Right lobe of liver (tissue), 6 donors: ENCODE measurements around the gene ZMAT3. TPM values are rescaled to one million over a fixed set of nuclear protein-coding genes. Genes with fewer than 3 reads are reported as not detected.
"Not testable (repeated sequence)": the region's sequence is repeated elsewhere in the genome, so short reads cannot be mapped to it uniquely, and the experiment has no call there.

Experiments used
- ATAC-seq, 4 donors: fragments of 200-7000 bp; cut with Tn5 transposase; one replicate each; pipeline ENCODE4 v1.9.1; 2020; ENCODE audit warnings: mild to moderate bottlenecking in 4 of 4, moderate library complexity in 4 of 4
- DNase-seq, 3 donors: peaks; one replicate each; pipeline ENCODE4 v3.0.0-alpha.2; 2020
- H3K27ac ChIP-seq, 3 donors: fragments of 200-600 bp; one replicate each; pipeline ENCODE4 v1.8.0; 2022
- H3K27me3 ChIP-seq, 2 donors: fragments of 200-600 bp; one replicate each; pipeline ENCODE4 v1.8.0; 2022
- H3K36me3 ChIP-seq, 4 donors: fragments of 200-600 bp; sonication (generic) in 1 of 4; one replicate each; pipeline versions ENCODE4 v1.5.1 to v1.8.0; 2017 to 2022; ENCODE audit warnings: control low read depth in 1 of 4
- H3K4me1 ChIP-seq, 4 donors: fragments of 200-600 bp; sonication (generic) in 1 of 4; one replicate each; pipeline versions ENCODE4 v1.5.1 to v1.8.0; 2017 to 2022; ENCODE audit warnings: control low read depth in 1 of 4
- H3K4me3 ChIP-seq, 3 donors: fragments of 200-600 bp; one replicate each; pipeline ENCODE4 v1.8.0; 2022
- H3K9me3 ChIP-seq, 4 donors: fragments of 200-600 bp; sonication (generic) in 1 of 4; one replicate each; pipeline versions ENCODE4 v1.5.1 to v1.8.0; 2017 to 2022; ENCODE audit warnings: control low read depth in 1 of 4
- POLR2A ChIP-seq: fragments of 450-650 bp; IDR thresholded peaks from one replicate; pipeline ENCODE4 v1.6.1; 2017; ENCODE audit warnings: antibody characterized with exemption, mild to moderate bottlenecking
- WGBS: methylation state at CpG from one replicate; pipeline ENCODE4 v1.1.6; 2018; ENCODE audit warnings: low coverage, low lambda C conversion rate; ENCODE audit not compliant: insufficient coverage; ENCODE audit errors: missing lambda C conversion rate; 5-methylcytosine and 5-hydroxymethylcytosine counted together
- intact Hi-C, 2 donors: fragments of 100-400 bp; cut with DNase I; formaldehyde crosslinking; loops; one replicate each; pipeline versions ENCODE4 v1.11.2 to v1.14.1; 2022
- long read RNA-seq: library from polyadenylated mRNA; unstranded; transcript quantifications from one replicate; pipeline ENCODE4 v2.0.0, GENCODE V29; 2019
- total RNA-seq, 6 experiments: library from RNA; depleted of rRNA in 2 of 6; stranded (reverse); fragments of >200 nt in 2 of 6; fragmentation: NEBNext Ultra II Directional in 3 of 6; extraction: Animal tissue kit (Norgen Biotek cat#: 25700) in 3 of 6; gene quantifications; one replicate each; pipeline versions ENCODE4 v1.1.0 to v1.2.4, GENCODE V29; 2016 to 2023
- TF ChIP-seq, protein P1 (sequence below), 4 donors: fragments of 200-600 bp in 3 of 4; fragments of 450-650 bp in 1 of 4; IDR thresholded peaks; one replicate each; pipeline versions ENCODE4 v1.5.1 to v1.8.0; 2016 to 2022; ENCODE audit warnings: antibody characterized with exemption in 4 of 4, mild to moderate bottlenecking in 2 of 4
- donor health status: DM: no; HTN: yes; CAD: no.
- donor health status: DM: no; HTN: no; CAD: no.
- donor health status: DM: no; HTN: no; CAD: no.
- donor health status: DM: no; HTN: yes; CAD: no.
- donor health status: DM: no; HTN: yes; CAD: no.

The ZMAT3 gene, protein sequence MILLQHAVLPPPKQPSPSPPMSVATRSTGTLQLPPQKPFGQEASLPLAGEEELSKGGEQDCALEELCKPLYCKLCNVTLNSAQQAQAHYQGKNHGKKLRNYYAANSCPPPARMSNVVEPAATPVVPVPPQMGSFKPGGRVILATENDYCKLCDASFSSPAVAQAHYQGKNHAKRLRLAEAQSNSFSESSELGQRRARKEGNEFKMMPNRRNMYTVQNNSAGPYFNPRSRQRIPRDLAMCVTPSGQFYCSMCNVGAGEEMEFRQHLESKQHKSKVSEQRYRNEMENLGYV
- total RNA-seq: 10 to 100 TPM in 3 of 6 experiments, 1 to 10 TPM in 3; 5.5 to 19.6 (median 10.8) TPM
- long read RNA-seq, partial matches to known transcripts: 0 of 1 reads
- long read RNA-seq, other reads (novel, unspliced or antisense): 1 of 1 reads

DNA sequence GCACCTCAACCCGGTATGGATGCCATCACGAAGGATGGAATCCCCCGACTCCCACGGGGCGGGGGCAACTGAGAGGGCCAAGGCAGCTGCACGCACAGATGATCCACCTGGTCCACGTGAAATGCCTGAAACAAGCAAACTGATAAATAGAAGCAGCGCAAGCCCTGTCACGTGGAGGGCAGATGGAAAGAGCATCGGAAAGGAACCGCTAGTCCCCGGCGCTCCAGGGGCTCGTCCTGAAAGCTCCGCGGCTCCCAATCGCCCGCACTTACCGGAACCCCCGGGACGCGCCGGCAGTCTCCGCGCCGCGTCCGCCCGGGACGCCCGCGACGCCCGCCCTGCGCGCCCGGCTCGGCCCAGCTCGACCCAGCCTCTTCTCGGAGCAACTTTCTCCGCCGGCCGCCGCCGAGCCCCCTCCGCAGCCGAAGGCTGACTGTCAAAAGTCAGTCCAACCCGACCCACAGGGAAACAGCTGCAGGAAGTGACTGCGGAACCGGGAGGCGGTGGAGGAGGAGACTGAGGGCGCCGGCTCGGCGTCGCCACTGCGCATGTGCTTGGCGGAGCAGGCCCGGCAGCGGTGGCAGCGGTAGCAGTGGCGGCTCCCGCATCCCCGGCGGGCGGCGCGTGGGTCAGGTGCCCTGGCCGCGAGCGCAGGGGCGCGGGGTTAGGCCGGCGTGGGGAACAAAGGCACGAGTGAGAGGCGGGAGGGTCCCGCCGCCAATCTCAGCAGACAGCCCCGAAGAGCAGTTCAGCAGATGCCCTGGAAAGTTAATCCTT lies at the start of gene ZMAT3:
TSS of gene ZMAT3 (minus strand) at position 487 of the 777 bp plus-strand sequence. CDS start 4,057 bp downstream, outside the sequence.
- TF ChIP-seq, protein P1, sequence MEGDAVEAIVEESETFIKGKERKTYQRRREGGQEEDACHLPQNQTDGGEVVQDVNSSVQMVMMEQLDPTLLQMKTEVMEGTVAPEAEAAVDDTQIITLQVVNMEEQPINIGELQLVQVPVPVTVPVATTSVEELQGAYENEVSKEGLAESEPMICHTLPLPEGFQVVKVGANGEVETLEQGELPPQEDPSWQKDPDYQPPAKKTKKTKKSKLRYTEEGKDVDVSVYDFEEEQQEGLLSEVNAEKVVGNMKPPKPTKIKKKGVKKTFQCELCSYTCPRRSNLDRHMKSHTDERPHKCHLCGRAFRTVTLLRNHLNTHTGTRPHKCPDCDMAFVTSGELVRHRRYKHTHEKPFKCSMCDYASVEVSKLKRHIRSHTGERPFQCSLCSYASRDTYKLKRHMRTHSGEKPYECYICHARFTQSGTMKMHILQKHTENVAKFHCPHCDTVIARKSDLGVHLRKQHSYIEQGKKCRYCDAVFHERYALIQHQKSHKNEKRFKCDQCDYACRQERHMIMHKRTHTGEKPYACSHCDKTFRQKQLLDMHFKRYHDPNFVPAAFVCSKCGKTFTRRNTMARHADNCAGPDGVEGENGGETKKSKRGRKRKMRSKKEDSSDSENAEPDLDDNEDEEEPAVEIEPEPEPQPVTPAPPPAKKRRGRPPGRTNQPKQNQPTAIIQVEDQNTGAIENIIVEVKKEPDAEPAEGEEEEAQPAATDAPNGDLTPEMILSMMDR (IDR thresholded peaks at IDR 0.05): no peak
- TF ChIP-seq POLR2A: peak; percentile 84
- intact Hi-C loops: no loop called here
- peak within 1 kb of the TSS; percentile 84 to 93 (median 84) for H3K4me3 ChIP-seq
- H3K36me3 ChIP-seq: peaks cover 0 to 10% (median under 1%) of the 10 kb centered on the region in 4 donors
- under 1% methylated on average over 23 of the region's 80 CpGs for WGBS
- H3K4me1 ChIP-seq: peaks cover 0 to 6% (median 0%) of the 10 kb centered on the region in 4 donors
- DNase-seq (peak; percentile 91 to 93 (median 91)), ATAC-seq (peak; percentile 98 to 99 (median 99))
- no peaks in the 10 kb centered on the region for H3K27me3 ChIP-seq
- H3K27ac ChIP-seq: peak within 1 kb of the TSS; percentile 82 to 88 (median 83)
- no peaks in the 10 kb centered on the region for H3K9me3 ChIP-seq

DNA sequence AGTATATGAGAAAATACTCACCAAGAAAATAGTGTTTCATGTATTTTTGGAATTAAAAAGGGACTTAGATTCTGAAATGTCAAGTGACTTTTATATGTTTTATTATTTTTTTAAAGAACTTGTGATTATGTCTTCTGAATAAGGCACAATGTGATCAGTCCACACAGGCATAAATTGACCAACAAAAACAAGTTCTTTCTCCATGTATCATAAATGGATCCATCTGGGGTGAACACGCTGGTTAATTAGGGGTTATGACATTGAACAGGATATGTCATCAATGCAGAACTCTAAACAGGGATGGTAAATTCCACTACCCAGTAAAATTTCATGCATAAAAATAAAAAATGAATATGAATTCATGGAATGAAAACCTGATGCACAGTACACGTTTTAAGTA lies 45.2 kb upstream of the ZMAT3 start:
- intact Hi-C loops: no loop called here
- no peaks in the 10 kb centered on the region for H3K36me3 ChIP-seq
- no peak overlapping the region for H3K4me3 ChIP-seq
- H3K27ac ChIP-seq: no peak overlapping the region
- no peaks in the 10 kb centered on the region for H3K27me3 ChIP-seq
- TF ChIP-seq, protein P1 (IDR thresholded peaks at IDR 0.05): no peak
- no peak for TF ChIP-seq POLR2A
- 46% methylated on average over 2 of the region's 2 CpGs for WGBS
- H3K4me1 ChIP-seq: no peaks in the 10 kb centered on the region
- H3K9me3 ChIP-seq: no peaks in the 10 kb centered on the region
- DNase-seq (no peak), ATAC-seq (no peak)

DNA sequence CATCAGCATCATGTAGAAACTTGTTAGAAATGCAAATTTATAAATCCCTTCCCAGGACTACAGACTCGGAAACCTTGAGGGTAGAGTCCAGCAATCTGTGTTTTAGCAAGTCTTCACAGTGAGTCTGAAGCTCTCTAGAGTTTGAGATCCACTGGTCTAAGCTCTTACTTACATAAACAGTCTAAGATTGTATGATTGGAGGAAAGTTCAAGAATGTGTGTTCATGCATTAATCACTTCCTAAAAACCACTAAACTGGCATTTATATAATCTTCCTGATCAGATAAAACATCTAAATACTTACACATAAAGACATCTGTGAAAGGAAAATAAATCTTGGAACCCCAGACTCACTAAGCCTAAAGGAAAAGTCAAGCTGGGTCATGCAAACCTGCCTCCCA lies 43.8 kb upstream of the ZMAT3 start:
- H3K27ac ChIP-seq, DNase-seq, H3K27me3 ChIP-seq, H3K4me3 ChIP-seq, H3K9me3 ChIP-seq, intact Hi-C loops, H3K36me3 ChIP-seq, ATAC-seq, H3K4me1 ChIP-seq: not testable (repeated sequence)
- 42% methylated on average over 1 of the region's 1 CpG for WGBS

DNA sequence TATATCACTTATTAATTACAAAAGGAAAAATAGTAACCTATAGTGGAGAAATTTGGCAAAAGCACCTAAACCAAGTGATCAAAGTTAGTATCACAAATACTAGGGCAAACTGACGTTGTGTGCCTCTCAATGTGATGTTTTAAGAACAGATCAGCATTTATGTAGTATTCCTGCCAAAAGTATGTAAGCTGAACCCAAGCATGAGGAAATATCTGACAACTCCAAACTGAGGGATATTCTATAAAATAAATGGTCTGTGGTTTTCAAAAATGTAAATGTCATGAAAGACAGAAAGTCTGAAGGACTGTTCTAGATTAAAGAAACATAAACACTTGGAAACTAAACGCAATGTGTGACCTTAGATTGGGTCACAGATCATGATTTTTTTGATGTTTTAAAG lies 42.3 kb upstream of the ZMAT3 start:
- no peak overlapping the region for H3K4me3 ChIP-seq
- ATAC-seq: no peak
- H3K27ac ChIP-seq: no peak overlapping the region
- no peaks in the 10 kb centered on the region for H3K36me3 ChIP-seq
- H3K4me1 ChIP-seq: no peaks in the 10 kb centered on the region
- 58% methylated on average over 2 of the region's 2 CpGs for WGBS
- intact Hi-C loops: no loop called here
- TF ChIP-seq POLR2A: no peak
- TF ChIP-seq, protein P1 (IDR thresholded peaks at IDR 0.05): no peak
- no peak for DNase-seq
- no peaks in the 10 kb centered on the region for H3K9me3 ChIP-seq
- H3K27me3 ChIP-seq: no peaks in the 10 kb centered on the region

DNA sequence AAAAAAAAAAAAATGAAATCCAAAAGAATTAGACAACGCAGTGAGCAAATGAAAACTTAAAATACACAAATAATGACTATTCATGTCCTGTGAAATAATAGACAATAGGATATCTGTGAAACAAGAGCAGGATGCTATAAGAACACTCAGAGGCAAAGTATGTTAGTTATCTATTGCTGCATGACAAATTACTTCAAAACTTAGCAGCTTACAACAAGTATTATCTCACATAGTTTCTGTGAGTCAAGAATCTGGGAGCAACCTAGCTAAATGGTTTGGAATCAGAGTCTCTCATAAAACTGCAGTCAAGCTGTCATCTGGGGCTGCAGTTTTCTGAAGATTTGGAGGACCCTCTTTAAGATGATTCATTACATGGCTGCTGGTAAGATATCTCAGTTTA lies 36.5 kb upstream of the ZMAT3 start:
- no peaks in the 10 kb centered on the region for H3K36me3 ChIP-seq
- intact Hi-C loops: no loop called here
- no peak overlapping the region for H3K4me3 ChIP-seq
- WGBS: 33% methylated on average over 1 of the region's 1 CpG
- no peak for TF ChIP-seq POLR2A
- TF ChIP-seq, protein P1 (IDR thresholded peaks at IDR 0.05): no peak
- H3K4me1 ChIP-seq: no peaks in the 10 kb centered on the region
- no peak for ATAC-seq
- DNase-seq: no peak
- no peaks in the 10 kb centered on the region for H3K27me3 ChIP-seq
- no peaks in the 10 kb centered on the region for H3K9me3 ChIP-seq
- H3K27ac ChIP-seq: no peak overlapping the region
